Activated CD8-positive, alpha-beta T cell treated with anti-CD3 and anti-CD28 coated beads for 36 hours (primary cell): Measurements from ENCODE around the gene DDR2. TPM values are rescaled to one million over a fixed set of nuclear protein-coding genes. Genes with fewer than 3 reads are reported as not detected.
"Not testable (repeated sequence)": the region's sequence is repeated elsewhere in the genome, so short reads cannot be mapped to it uniquely, and the experiment has no call there.

Experiments used
- ATAC-seq: fragments of 200-7000 bp; cut with Tn5 transposase; one replicate; pipeline ENCODE4 v1.10.0; 2021; ENCODE audit warnings: mild to moderate bottlenecking, moderate library complexity
- CTCF ChIA-PET: fragments of 350-600 bp; sonication (Branson Sonifier 250); formaldehyde crosslinking; loops from one replicate; lab custom pipeline; 2021; ENCODE audit warnings: antibody characterized with exemption; lab: Charles Lee
- POLR2A ChIA-PET: fragments of 350-600 bp; sonication (Branson Sonifier 250); formaldehyde crosslinking; loops from one replicate; lab custom pipeline; 2021; ENCODE audit warnings: antibody characterized with exemption; lab: Charles Lee
- DNase-seq: peaks from one replicate; pipeline ENCODE4 v3.0.0-alpha.2; 2020
- H3K27ac Mint-ChIP-seq: one replicate; pipeline ENCODE4 v1.8.0; 2021; ENCODE audit warnings: mild to moderate bottlenecking, mixed read lengths
- H3K27me3 Mint-ChIP-seq: one replicate; pipeline ENCODE4 v1.8.0; 2021; ENCODE audit warnings: mixed read lengths
- H3K36me3 Mint-ChIP-seq: one replicate; pipeline ENCODE4 v1.8.0; 2021; ENCODE audit warnings: low read depth, mixed read lengths
- H3K4me1 Mint-ChIP-seq: one replicate; pipeline ENCODE4 v1.8.0; 2021; ENCODE audit warnings: low read depth, mixed read lengths
- H3K4me3 Mint-ChIP-seq: one replicate; pipeline ENCODE4 v1.8.0; 2021; ENCODE audit warnings: mild to moderate bottlenecking, moderate library complexity, mixed read lengths
- H3K9me3 Mint-ChIP-seq: one replicate; pipeline ENCODE4 v1.8.0; 2021; ENCODE audit warnings: mixed read lengths
- CTCF ChIP-seq: fragments of 200-600 bp; IDR thresholded peaks from one replicate; pipeline ENCODE4 v1.8.0; 2022; ENCODE audit warnings: antibody characterized with exemption, mild to moderate bottlenecking
- intact Hi-C: fragments of 100-400 bp; cut with micrococcal nuclease; formaldehyde crosslinking; loops from one replicate; pipeline ENCODE4 v1.10.0; 2022
- total RNA-seq, 2 experiments: library from RNA; stranded (reverse); gene quantifications; one replicate each; pipeline ENCODE4 v1.2.3, GENCODE V29; 2021

DDR2 gene
- total RNA-seq, 2 experiments from 2014 or later, result 0.31 to 0.45 TPM

GRCh38 chr1:162590686-162591085 lies 41.6 kb upstream of the DDR2 start:
- ChIA-PET POLR2A (no interaction called here), CTCF (no interaction called here)
- no peaks in the 10 kb centered on the region for H3K9me3 Mint-ChIP-seq
- DNase-seq, result no peak
- H3K4me1 Mint-ChIP-seq, result no peaks in the 10 kb centered on the region
- no peak for ATAC-seq
- no peak overlapping the region for H3K27ac Mint-ChIP-seq
- H3K36me3 Mint-ChIP-seq, result peaks cover 41% of the 10 kb centered on the region
- no peak for TF ChIP-seq CTCF
- intact Hi-C loops, result no loop called here
- H3K27me3 Mint-ChIP-seq, result no peaks in the 10 kb centered on the region
- no peak overlapping the region for H3K4me3 Mint-ChIP-seq

GRCh38 chr1:162596514-162597170 lies 35.6 kb upstream of the DDR2 start:
- no peak overlapping the region for H3K27ac Mint-ChIP-seq
- ATAC-seq, result no peak
- H3K36me3 Mint-ChIP-seq, result peaks cover 40% of the 10 kb centered on the region
- no peaks in the 10 kb centered on the region for H3K27me3 Mint-ChIP-seq
- no peaks in the 10 kb centered on the region for H3K9me3 Mint-ChIP-seq
- intact Hi-C loops, result no loop called here
- H3K4me1 Mint-ChIP-seq, result no peaks in the 10 kb centered on the region
- no peak overlapping the region for H3K4me3 Mint-ChIP-seq
- TF ChIP-seq CTCF, result no peak
- DNase-seq, result no peak
- ChIA-PET CTCF (no interaction called here), POLR2A (no interaction called here)

- Mint-ChIP-seq H3K27me3 (no peaks in the 10 kb centered on the region), H3K36me3 (peaks cover 41% of the 10 kb centered on the region), H3K4me1 (no peaks in the 10 kb centered on the region), H3K9me3 (no peaks in the 10 kb centered on the region), H3K27ac (no peak overlapping the region), H3K4me3 (no peak overlapping the region)
- intact Hi-C loops, result no loop called here
- no peak for TF ChIP-seq CTCF
- ChIA-PET POLR2A (no interaction called here), CTCF (interaction anchor here (1.0 kb wide), 1 partner anchor 14 kb away, joined by 3 read pairs; no protein-coding TSS in a partner anchor)
- DNase-seq, result no peak
- ATAC-seq, result no peak
Observed at GRCh38 chr1:162599451-162599850, 32.8 kb upstream of the DDR2 start.

GRCh38 chr1:162603117-162603516 lies 29.1 kb upstream of the DDR2 start:
- DNase-seq, POLR2A ChIA-PET, H3K27ac Mint-ChIP-seq, H3K9me3 Mint-ChIP-seq, intact Hi-C loops, ATAC-seq, H3K4me3 Mint-ChIP-seq, H3K27me3 Mint-ChIP-seq, H3K4me1 Mint-ChIP-seq: not testable (repeated sequence)
- CTCF ChIA-PET, result interaction anchor here (1.0 to 1.3 kb wide), 2 partner anchors 10 to 15 kb away, joined by 3 to 4 read pairs; no protein-coding TSS in a partner anchor
- peaks cover 30% of the 10 kb centered on the region for H3K36me3 Mint-ChIP-seq

GRCh38 chr1:162605225-162605927 lies 26.9 kb upstream of the DDR2 start:
- CTCF ChIA-PET, result interaction anchor here (1.0 kb wide), 1 partner anchor 8 kb away, joined by 4 read pairs; no protein-coding TSS in a partner anchor
- no peaks in the 10 kb centered on the region for H3K4me1 Mint-ChIP-seq
- TF ChIP-seq CTCF, result no peak

More at GRCh38 chr1:162605225-162605927, 26.9 kb upstream of the DDR2 start:
- ATAC-seq, result no peak
- Mint-ChIP-seq H3K9me3 (no peaks in the 10 kb centered on the region), H3K4me3 (no peak overlapping the region), H3K27ac (no peak overlapping the region), H3K36me3 (peaks cover 20% of the 10 kb centered on the region), H3K27me3 (no peaks in the 10 kb centered on the region)
- POLR2A ChIA-PET, result no interaction called here
- no peak for DNase-seq
- intact Hi-C loops, result no loop called here
